ENCODE results near the gene TRIM2. TPM values are rescaled to one million over a fixed set of nuclear protein-coding genes. Genes with fewer than 3 reads are reported as not detected.

TRIM2 gene
- total RNA-seq, 4 donors from 2014 or later = 25.9 to 121 (median 45.6) TPM

DNA sequence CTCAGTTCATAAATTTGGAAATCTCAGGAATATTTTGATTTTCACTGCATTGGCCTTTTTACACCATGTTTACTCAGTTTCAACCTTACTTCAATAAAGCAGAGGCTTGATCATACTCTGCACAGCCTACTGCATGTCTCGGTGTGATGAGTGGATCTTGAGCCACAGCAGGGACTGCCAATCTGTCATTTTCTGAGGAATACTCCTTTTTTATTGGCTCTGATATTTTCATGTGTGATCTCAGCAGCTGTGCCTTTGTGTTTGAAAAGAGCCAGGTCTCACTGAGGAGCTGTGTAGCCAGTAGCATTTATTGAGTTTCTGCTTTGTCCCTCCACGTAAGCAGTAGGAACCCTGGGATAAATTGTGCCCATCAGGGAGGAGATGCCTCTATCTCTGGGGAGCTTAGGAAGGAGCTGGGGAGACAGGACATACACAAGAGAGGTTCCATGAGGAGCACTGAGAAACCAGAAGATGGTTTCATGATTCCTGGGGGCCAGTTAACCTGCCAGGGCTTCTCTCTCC lies 18.9 kb upstream of the TRIM2 start:
- intact Hi-C loops (cut with DNase I; ENCODE audit: low total_unique reads) = no loop called here
- TF ChIP-seq, protein P1, sequence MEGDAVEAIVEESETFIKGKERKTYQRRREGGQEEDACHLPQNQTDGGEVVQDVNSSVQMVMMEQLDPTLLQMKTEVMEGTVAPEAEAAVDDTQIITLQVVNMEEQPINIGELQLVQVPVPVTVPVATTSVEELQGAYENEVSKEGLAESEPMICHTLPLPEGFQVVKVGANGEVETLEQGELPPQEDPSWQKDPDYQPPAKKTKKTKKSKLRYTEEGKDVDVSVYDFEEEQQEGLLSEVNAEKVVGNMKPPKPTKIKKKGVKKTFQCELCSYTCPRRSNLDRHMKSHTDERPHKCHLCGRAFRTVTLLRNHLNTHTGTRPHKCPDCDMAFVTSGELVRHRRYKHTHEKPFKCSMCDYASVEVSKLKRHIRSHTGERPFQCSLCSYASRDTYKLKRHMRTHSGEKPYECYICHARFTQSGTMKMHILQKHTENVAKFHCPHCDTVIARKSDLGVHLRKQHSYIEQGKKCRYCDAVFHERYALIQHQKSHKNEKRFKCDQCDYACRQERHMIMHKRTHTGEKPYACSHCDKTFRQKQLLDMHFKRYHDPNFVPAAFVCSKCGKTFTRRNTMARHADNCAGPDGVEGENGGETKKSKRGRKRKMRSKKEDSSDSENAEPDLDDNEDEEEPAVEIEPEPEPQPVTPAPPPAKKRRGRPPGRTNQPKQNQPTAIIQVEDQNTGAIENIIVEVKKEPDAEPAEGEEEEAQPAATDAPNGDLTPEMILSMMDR (IDR thresholded peaks at IDR 0.05) = no peak
- TF ChIP-seq POLR2A (IDR thresholded peaks at IDR 0.05) = no peak
- no peaks in the 10 kb centered on the region for H3K36me3 ChIP-seq
- H3K4me1 ChIP-seq = no peaks in the 10 kb centered on the region
- no peaks in the 10 kb centered on the region for H3K27me3 ChIP-seq
- no peak for DNase-seq
- H3K9me3 ChIP-seq = no peaks in the 10 kb centered on the region
- H3K27ac ChIP-seq = no peak overlapping the region
- no peak overlapping the region for H3K4me3 ChIP-seq

DNA sequence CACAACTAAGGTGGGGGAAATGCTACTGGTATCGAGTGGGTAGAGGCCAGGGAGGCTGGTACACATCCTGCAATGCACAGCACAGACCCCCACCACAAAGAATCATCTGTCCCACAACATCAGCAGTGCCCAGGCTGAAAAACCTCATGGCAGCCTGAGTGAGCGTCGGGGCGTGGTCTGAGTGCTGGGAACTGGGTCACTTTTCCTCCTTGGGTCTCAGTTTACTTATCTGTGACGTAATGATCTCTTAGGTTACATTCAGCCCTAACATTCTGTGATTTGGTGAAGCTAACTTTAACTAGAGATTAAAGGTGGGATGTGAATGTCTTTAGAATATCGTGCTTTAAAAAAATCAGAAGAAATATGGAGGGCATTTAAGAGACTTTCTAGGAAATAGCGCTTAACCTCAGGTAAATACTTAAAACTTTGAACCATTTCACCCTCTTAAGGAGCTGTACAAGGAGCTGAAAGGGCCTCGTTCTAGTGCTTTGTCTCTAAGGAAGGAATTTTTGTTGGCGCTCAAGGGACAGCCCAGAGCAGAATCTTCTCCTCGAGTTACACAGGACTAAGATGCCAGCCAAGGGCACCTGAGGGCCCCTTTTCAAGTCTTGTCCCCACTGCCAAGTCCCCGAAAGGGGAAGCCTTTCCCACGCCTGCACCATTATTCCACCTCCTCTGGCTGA lies 18.1 kb upstream of the TRIM2 start:
- DNase-seq = no peak
- no peaks in the 10 kb centered on the region for H3K4me1 ChIP-seq
- H3K9me3 ChIP-seq = no peaks in the 10 kb centered on the region
- H3K36me3 ChIP-seq = no peaks in the 10 kb centered on the region
- TF ChIP-seq, protein P1 (IDR thresholded peaks at IDR 0.05) = no peak
- TF ChIP-seq POLR2A (IDR thresholded peaks at IDR 0.05) = no peak
- no peak overlapping the region for H3K27ac ChIP-seq
- no peaks in the 10 kb centered on the region for H3K27me3 ChIP-seq
- H3K4me3 ChIP-seq = no peak overlapping the region
- intact Hi-C loops (cut with DNase I; ENCODE audit: low total_unique reads) = no loop called here

DNA sequence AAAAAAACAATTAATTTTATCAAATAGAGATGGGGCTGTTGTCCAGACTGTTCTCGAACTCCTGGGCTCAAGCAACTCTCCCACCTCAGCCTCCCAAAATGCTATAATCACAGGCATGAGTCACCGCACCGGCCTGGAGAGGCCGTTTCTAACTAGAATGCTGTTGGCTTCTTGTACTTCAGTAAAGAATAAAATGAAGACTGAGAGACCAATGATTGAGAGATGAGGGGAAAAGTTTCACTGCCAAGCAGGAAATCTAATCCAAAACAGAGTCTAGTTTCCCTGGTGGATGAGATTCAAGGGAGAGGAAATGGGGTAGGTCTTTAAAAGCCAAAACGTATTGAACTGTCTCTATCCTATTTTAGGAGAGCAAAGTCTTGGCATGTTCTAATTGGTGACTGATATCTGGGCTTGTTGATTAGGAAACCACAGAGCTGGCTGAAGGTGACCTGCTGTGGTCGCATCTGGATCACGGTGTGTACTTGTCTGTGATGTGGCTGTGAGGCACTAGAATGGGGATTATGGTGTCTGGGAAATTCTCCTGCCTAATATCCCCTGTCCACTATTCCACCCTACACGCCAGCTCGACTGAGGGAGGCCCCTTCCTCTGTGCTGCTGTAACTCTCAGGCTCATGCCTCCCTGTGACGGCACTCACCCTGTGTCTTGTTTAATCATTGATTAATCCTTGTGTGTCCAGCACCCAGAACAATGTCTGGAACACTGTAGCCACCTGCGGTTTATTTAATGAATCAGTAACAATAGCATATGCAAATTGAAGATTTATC lies 15.0 kb upstream of the TRIM2 start:
- Histone ChIP-seq H3K9me3 (no peaks in the 10 kb centered on the region), H3K4me1 (no peaks in the 10 kb centered on the region), H3K27me3 (no peaks in the 10 kb centered on the region), H3K4me3 (no peak overlapping the region), H3K27ac (no peak overlapping the region), H3K36me3 (no peaks in the 10 kb centered on the region)
- TF ChIP-seq POLR2A (IDR thresholded peaks at IDR 0.05) = no peak
- TF ChIP-seq, protein P1 (IDR thresholded peaks at IDR 0.05) = no peak
- intact Hi-C loops (cut with DNase I; ENCODE audit: low total_unique reads) = no loop called here
- DNase-seq = no peak

DNA sequence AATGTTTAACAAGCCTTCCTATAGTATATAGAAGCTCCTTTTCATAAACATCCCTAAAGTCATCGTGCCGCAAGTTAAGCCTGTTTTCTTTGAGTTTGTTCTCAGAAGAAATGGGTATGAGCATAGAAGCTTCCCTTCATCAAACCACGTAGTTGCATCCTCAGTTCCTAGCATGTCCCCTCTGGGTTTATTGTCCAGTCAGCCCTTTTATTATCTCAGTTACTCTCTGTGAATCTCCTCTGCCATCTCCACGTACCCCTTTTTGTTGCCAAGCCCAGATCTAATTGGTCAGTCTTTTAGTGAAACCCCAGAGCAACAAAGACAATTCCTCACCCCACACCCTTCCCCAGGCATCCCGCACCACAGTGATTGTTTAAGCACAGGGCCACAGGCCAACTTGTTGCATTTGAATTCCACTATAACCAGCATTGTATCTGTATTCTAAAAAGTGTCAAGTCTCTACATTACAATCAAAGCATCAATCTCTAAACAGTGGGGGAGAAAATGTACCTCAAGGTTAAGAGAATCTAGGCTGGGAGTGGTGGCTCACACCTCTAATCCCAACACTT lies 12.4 kb upstream of the TRIM2 start:
- Histone ChIP-seq H3K27me3 (no peaks in the 10 kb centered on the region), H3K9me3 (no peaks in the 10 kb centered on the region), H3K36me3 (no peaks in the 10 kb centered on the region), H3K4me1 (no peaks in the 10 kb centered on the region), H3K4me3 (no peak overlapping the region), H3K27ac (no peak overlapping the region)
- no peak for DNase-seq
- TF ChIP-seq, protein P1 (IDR thresholded peaks at IDR 0.05) = no peak
- no peak for TF ChIP-seq POLR2A (IDR thresholded peaks at IDR 0.05)
- intact Hi-C loops (cut with DNase I; ENCODE audit: low total_unique reads) = no loop called here

DNA sequence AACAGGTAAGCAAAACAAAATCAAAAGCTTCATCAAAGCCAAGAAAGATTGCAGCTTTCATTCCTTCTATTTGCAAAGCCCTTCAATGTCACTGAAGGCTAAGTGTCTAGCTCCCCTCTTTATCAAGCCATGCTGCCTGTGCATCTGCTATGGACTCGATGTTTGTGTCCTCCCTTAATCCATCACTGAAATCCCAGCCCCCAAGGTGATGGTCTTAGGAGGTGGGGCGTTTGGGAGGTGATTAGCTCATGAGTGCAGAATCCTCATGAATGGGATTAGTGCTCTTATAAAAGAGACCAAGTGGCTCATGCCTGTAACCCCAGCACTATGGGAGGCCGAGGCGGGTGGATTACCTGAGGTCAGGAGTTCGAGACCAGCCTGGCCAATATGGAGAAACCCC lies 6.9 kb upstream of the TRIM2 start:
- Histone ChIP-seq H3K9me3 (no peaks in the 10 kb centered on the region), H3K27ac (no peak overlapping the region), H3K4me1 (no peaks in the 10 kb centered on the region), H3K27me3 (no peaks in the 10 kb centered on the region), H3K4me3 (no peak overlapping the region), H3K36me3 (no peaks in the 10 kb centered on the region)
- intact Hi-C loops (cut with DNase I; ENCODE audit: low total_unique reads) = no loop called here
- DNase-seq = no peak
- TF ChIP-seq POLR2A (IDR thresholded peaks at IDR 0.05) = no peak

All from uterus (tissue), 4 donors.